Measurements from ENCODE around the gene TCF7L1.
"Not testable (repeated sequence)": the region's sequence is repeated elsewhere in the genome, so short reads cannot be mapped to it uniquely, and the experiment has no call there.

TCF7L1 gene

GRCh38 chr2:85327822-85328617 lies 194.8 kb downstream of the TCF7L1 start, which contains the start of gene TGOLN2:
Gene TGOLN2, minus strand, starts transcription at chr2:85327989. Its CDS starts 27 bp downstream, at chr2:85327962.
- peak; percentile 93 to 94 for DNase-seq

DNA sequence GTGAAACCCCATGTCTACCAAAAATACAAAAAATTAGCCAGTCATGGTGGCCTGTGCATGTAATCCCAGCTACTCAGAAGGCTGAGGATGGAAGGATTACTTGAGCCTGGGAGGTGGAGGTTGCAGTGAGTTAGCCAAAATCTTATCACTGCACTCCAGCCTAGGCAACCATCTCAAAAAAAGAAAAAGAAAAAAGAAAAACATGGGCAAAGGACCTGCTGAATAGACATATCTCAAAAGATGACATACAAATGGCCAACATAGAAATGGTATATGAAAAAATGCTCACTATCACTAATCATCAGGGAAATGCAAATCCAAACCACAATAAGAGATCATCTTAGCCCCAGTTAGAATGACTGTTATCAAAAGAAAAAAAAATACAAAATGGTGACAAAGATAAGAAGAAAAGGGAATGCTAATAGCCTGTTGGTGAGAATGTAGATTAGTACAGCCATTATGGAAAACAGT lies 196.0 kb downstream of the TCF7L1 start:
- no peak for DNase-seq

GRCh38 chr2:85329701-85330100 lies 196.5 kb downstream of the TCF7L1 start:
- not testable (repeated sequence) for DNase-seq

- DNase-seq: no peak
Observed at GRCh38 chr2:85330839-85331636, 197.8 kb downstream of the TCF7L1 start.

GRCh38 chr2:85333877-85334276 lies 200.7 kb downstream of the TCF7L1 start:
- not testable (repeated sequence) for DNase-seq

DNA sequence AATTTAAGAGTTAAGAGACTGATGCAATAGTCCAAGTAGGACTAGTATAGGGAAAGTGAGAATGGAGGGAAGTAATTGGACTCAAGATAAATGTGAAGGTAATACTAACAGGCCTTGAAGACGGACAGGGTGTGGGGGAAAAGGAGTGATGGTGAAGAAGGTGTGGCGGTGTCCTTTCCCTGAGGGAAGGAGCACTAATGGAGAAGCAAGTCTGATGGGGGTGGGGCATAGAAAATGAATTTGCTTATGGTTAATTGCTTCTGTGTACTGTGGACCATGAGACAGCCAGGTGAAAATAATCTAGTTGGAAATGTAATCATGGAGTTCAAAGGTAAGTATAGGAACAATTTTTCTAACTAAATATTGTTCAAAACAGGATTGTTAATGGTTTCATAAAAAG lies 201.7 kb downstream of the TCF7L1 start:
- DNase-seq: no peak

GRCh38 chr2:85340034-85340892 lies 207.1 kb downstream of the TCF7L1 start:
- DNase-seq: no peak

- no peak for DNase-seq
Observed at GRCh38 chr2:85341269-85342029, 208.3 kb downstream of the TCF7L1 start.

DNA sequence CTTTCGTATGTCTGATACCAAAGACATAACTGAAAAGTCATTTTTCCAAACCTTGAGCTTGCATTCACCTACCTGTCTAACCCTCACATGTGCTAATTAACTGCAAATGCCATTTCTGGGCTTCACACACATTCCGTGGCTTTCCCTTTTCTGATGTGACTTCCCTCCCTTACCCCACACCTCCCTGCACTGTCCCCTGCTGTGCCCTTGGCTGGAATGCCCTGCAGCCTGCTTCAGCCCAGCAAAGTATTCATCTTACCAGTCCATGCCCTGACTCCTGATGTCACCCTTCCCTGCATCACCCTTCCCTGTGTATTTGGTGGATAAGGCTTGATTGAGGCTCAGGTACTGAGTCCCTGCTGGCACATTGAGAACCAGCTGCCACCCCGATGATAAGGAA lies 209.0 kb downstream of the TCF7L1 start:
- no peak for DNase-seq

DNA sequence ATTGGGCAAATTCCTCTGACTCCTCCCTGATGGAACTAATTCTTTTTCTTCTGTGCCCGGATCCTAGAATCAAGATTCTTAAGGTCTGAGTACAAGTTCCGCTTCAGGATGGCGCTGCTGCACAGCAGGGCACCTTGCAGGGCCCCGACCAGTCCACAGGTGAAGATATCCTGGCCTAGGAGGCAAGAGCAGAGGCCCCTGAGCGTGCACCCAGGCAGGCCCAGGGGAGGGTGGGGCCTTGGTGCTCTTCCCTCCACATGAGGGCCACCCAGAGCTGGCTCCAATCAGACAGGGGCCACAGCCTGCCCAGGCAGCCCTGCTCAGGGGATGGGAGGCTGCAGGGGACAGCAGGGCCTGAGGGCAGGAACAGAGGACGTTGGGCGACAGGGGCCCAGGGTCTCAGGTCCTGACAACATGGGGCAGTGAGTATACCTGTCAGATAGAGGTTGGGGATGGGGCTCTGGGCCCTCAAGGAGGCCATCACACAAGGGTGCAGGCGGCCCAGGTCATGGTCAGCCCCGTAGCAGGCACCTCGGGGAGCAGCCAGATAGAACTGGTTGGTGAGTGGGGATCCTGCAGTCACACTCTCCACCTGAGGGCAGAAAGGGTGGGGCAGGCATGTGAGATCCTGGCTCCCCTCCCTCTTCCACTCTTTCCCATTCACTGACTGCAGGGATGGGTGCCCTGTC lies 210.2 kb downstream of the TCF7L1 start:
- not testable (repeated sequence) for DNase-seq

DNA sequence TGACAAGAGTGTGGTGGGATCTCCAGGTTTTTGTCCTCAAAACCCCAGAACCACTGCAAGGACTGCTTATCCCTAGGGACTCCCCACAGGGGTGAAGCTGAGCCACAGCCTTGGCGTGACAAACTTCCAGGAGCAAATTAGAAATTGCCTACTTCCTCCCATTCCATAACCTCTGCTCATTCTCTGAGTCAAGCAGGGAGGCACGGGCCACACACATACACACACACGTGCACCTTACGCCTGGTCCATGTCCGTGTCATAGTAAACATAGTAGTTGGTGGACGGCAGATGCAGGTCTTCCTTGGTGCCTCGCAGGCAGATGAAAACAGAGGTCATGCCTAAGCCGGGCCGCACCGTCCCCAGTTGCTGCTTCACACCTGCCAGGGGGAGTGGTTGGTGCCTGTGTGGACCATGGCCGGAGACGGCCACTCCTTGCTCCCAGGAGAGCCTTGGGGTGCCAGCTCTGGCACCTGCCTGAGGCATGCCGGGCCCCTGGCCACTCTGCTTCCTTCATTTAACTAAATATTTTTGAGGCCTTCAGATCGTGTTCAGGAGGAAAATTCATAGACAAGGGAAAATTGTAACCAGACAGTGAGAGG lies 211.3 kb downstream of the TCF7L1 start:
- DNase-seq: no peak

DNA sequence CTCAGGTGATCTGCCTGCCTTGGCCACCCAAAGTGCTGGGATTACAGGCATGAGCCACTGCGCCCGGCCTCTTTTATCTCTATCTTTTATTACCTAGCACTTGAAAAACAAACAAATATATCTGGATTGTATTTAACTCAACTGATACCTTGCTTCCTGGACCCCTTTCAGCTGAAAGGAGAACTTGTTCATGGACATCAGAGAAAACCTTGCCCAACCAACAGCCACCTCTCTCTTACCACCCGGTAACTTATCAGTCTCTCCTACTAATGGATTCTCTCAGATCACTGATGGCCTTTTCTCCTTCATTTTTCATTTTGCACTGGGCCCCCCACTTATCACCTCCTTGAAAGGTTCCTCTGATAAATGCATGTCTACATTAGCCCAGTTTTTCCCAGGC lies 214.4 kb downstream of the TCF7L1 start:
- no peak for DNase-seq

DNA sequence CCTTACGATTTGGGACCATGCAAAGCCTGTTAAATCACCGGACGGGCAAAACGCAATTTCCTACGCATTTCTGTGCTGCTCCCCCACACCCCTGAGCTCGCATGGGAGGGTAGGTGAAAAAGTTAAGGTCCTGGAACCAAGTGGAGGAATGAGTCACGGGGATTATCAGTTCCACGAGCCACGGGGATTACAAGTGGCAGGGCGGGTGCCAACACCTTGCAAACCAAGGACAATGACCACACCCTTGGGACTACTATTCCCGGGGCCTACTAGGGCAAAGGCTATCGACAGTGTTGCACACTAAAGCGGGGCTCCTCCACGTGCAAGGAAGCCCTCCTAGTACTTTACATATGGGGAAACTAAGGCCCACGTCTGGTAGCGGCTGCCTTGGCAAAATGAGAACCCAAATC lies 220.7 kb downstream of the TCF7L1 start:
- DNase-seq: peak in 1 of 2 experiments; percentile 5

GRCh38 chr2:85354286-85355072 lies 221.3 kb downstream of the TCF7L1 start, which contains the start of the genes ELMOD3 and RETSAT:
Gene ELMOD3, plus strand, starts transcription at chr2:85354769. Its CDS starts 2,430 bp downstream, at chr2:85357199.
Gene RETSAT, minus strand, starts transcription at chr2:85354528. Its CDS starts 21 bp downstream, at chr2:85354507.
- DNase-seq: peak; percentile 87 to 96

GRCh38 chr2:85355073-85355410 lies 221.8 kb downstream of the TCF7L1 start:
- DNase-seq: no peak

GRCh38 chr2:85355521-85355920 lies 222.3 kb downstream of the TCF7L1 start:
- no peak for DNase-seq

GRCh38 chr2:85356186-85356585 lies 223.0 kb downstream of the TCF7L1 start:
- no peak for DNase-seq

DNA sequence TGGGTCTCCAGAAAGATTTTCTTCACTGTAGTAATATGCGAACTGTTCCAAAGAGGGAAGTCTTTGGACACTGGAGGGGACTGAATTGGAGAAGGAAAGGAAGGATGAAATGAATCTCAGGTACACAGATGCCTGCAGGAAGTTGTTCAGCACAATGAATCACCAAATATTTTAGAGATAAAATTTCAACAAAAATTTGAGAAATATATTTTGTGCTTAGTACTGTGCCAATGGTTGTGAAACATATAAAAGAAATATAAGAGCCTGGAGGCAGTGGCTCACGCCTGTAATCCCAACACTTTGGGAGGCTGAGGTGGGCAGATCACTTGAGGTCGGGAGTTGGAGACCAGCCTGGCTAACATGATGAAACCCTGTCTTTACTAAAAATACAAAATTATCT lies 224.5 kb downstream of the TCF7L1 start:
- DNase-seq: no peak
